Liver (tissue), 3 donors: ENCODE measurements around the gene HOXD1.

Experiments
- ATF3 ChIP-seq: IDR thresholded peaks from 2 replicates; pipeline ENCODE4 v1.6.1; 2016; ENCODE audit warnings: antibody characterized with exemption
- CTCF ChIP-seq: fragments of 150-350 bp; IDR thresholded peaks from 2 replicates; pipeline ENCODE4 v1.5.1; 2017; ENCODE audit warnings: improper control_type of control experiment, low read depth, low read length; ENCODE audit not compliant: missing input control
- EGR1 ChIP-seq, 2 donors: IDR thresholded peaks; 2 replicates each; pipeline ENCODE4 v1.6.1; 2016 to 2018; ENCODE audit warnings: antibody characterized with exemption in 2 of 2, low read depth in 2 of 2
- FOXA1 ChIP-seq: IDR thresholded peaks from 2 replicates; pipeline ENCODE4 v1.6.1; 2016; ENCODE audit warnings: antibody characterized with exemption
- HNF4A ChIP-seq, 2 donors: conservative IDR thresholded peaks; 2 replicates each; pipeline ENCODE4 v1.6.1; 2016; ENCODE audit warnings: antibody characterized with exemption in 2 of 2, mild to moderate bottlenecking in 2 of 2
- HNF4G ChIP-seq: IDR thresholded peaks from 2 replicates; pipeline ENCODE4 v1.6.1; 2016; ENCODE audit warnings: antibody characterized with exemption
- JUND ChIP-seq, 2 donors: IDR thresholded peaks; 2 replicates each; pipeline ENCODE4 v1.6.1; 2016; ENCODE audit warnings: antibody characterized with exemption in 2 of 2
- MAX ChIP-seq: IDR thresholded peaks from 2 replicates; pipeline ENCODE4 v1.6.1; 2016; ENCODE audit warnings: antibody characterized with exemption
- RAD21 ChIP-seq, 2 donors: IDR thresholded peaks; 2 replicates each; pipeline ENCODE4 v1.6.1; 2016; ENCODE audit warnings: antibody characterized with exemption in 2 of 2, mild to moderate bottlenecking in 2 of 2
- REST ChIP-seq: IDR thresholded peaks from 2 replicates; pipeline ENCODE4 v1.6.1; 2016; ENCODE audit warnings: antibody characterized with exemption, mild to moderate bottlenecking
- SP1 ChIP-seq: IDR thresholded peaks from 2 replicates; pipeline ENCODE4 v1.6.1; 2018; ENCODE audit warnings: antibody characterized with exemption, mild to moderate bottlenecking
- TAF1 ChIP-seq: conservative IDR thresholded peaks from 2 replicates; pipeline ENCODE4 v1.6.1; 2016; ENCODE audit warnings: antibody characterized with exemption, mild to moderate bottlenecking
- YY1 ChIP-seq: IDR thresholded peaks from 2 replicates; pipeline ENCODE4 v1.6.1; 2016; ENCODE audit warnings: antibody characterized with exemption, mild to moderate bottlenecking
- donor health status: healthy.
- donor health status: healthy.

GRCh38 chr2:176158186-176158591 lies 30.3 kb upstream of the HOXD1 start:
- TF ChIP-seq CTCF (no peak), MAX (no peak), FOXA1 (no peak), YY1 (no peak), HNF4G (no peak), RAD21 (IDR thresholded peaks at IDR 0.05) (no peak), ATF3 (no peak), HNF4A (conservative IDR thresholded peaks at IDR 0.05) (no peak), JUND (IDR thresholded peaks at IDR 0.05) (no peak), SP1 (no peak), REST (no peak), TAF1 (no peak), EGR1 (IDR thresholded peaks at IDR 0.05; ENCODE audit: low read depth in 2 of 2) (no peak)
